Effector memory CD4-positive, alpha-beta T cell (primary cell): ENCODE data around the gene NFIX.

ENCODE experiments used
- DNase-seq, 3 donors: peaks; one replicate each; pipeline ENCODE4 v3.0.0-alpha.2; 2020
- H3K27ac ChIP-seq: 2 replicates; pipeline ENCODE4 v1.7.0; 2013; ENCODE audit warnings: mild to moderate bottlenecking, low read length, moderate library complexity; ENCODE audit not compliant: insufficient read depth, poor library complexity, severe bottlenecking
- H3K27me3 ChIP-seq: replicated peaks from 2 replicates; pipeline ENCODE4 v1.7.0; 2013; ENCODE audit warnings: mild to moderate bottlenecking, low read length; ENCODE audit not compliant: insufficient read depth, control insufficient read depth, poor library complexity, severe bottlenecking
- H3K36me3 ChIP-seq: 2 replicates; pipeline ENCODE4 v1.7.0; 2013; ENCODE audit warnings: mild to moderate bottlenecking, low read length, moderate library complexity; ENCODE audit not compliant: control insufficient read depth, insufficient read depth
- H3K4me1 ChIP-seq: 2 replicates; pipeline ENCODE4 v1.7.0; 2013; ENCODE audit warnings: low read length, mild to moderate bottlenecking; ENCODE audit not compliant: control insufficient read depth, insufficient read depth, poor library complexity, severe bottlenecking
- H3K4me3 ChIP-seq: 2 replicates; pipeline ENCODE4 v1.7.0; 2013; ENCODE audit warnings: low read length, low read depth, mild to moderate bottlenecking; ENCODE audit not compliant: insufficient read depth, poor library complexity, severe bottlenecking
- H3K9me3 ChIP-seq: 2 replicates; pipeline ENCODE4 v1.7.0; 2013; ENCODE audit warnings: mild to moderate bottlenecking, low read length, moderate library complexity; ENCODE audit not compliant: control insufficient read depth

NFIX gene

GRCh38 chr19:13001166-13001501 is 5.9 kb downstream of the NFIX start:
- H3K27ac ChIP-seq = no peak overlapping the region
- DNase-seq = no peak
- no peak overlapping the region for H3K4me3 ChIP-seq
- H3K27me3 ChIP-seq = no peaks in the 10 kb centered on the region
- no peaks in the 10 kb centered on the region for H3K36me3 ChIP-seq
- H3K9me3 ChIP-seq = no peaks in the 10 kb centered on the region
- H3K4me1 ChIP-seq = peaks cover 4% of the 10 kb centered on the region

- Histone ChIP-seq H3K27me3 (no peaks in the 10 kb centered on the region), H3K27ac (no peak overlapping the region), H3K4me3 (no peak overlapping the region), H3K4me1 (no peaks in the 10 kb centered on the region), H3K36me3 (no peaks in the 10 kb centered on the region), H3K9me3 (no peaks in the 10 kb centered on the region)
- DNase-seq = no peak
Measured at GRCh38 chr19:13001502-13002165, 6.4 kb downstream of the NFIX start.

- Histone ChIP-seq H3K36me3 (no peaks in the 10 kb centered on the region), H3K9me3 (no peaks in the 10 kb centered on the region), H3K27ac (no peak overlapping the region), H3K27me3 (no peaks in the 10 kb centered on the region), H3K4me1 (no peaks in the 10 kb centered on the region), H3K4me3 (no peak overlapping the region)
- no peak for DNase-seq
Measured at GRCh38 chr19:13002166-13002898, 7.1 kb downstream of the NFIX start.

- Histone ChIP-seq H3K27ac (no peak overlapping the region), H3K27me3 (no peaks in the 10 kb centered on the region), H3K9me3 (no peaks in the 10 kb centered on the region), H3K36me3 (no peaks in the 10 kb centered on the region), H3K4me1 (no peaks in the 10 kb centered on the region), H3K4me3 (no peak overlapping the region)
- DNase-seq = no peak
Measured at GRCh38 chr19:13003081-13003480, 7.8 kb downstream of the NFIX start.

- H3K4me3 ChIP-seq = no peak overlapping the region
- no peak overlapping the region for H3K27ac ChIP-seq
- no peaks in the 10 kb centered on the region for H3K36me3 ChIP-seq
- no peaks in the 10 kb centered on the region for H3K4me1 ChIP-seq
- no peak for DNase-seq
- H3K27me3 ChIP-seq = no peaks in the 10 kb centered on the region
- H3K9me3 ChIP-seq = no peaks in the 10 kb centered on the region
Measured at GRCh38 chr19:13004273-13004672, 9.0 kb downstream of the NFIX start.

- Histone ChIP-seq H3K4me1 (no peaks in the 10 kb centered on the region), H3K27me3 (peaks cover 9% of the 10 kb centered on the region), H3K9me3 (no peaks in the 10 kb centered on the region), H3K4me3 (no peak overlapping the region), H3K27ac (no peak overlapping the region), H3K36me3 (no peaks in the 10 kb centered on the region)
- no peak for DNase-seq
Measured at GRCh38 chr19:13005253-13005652, 10.0 kb downstream of the NFIX start.

GRCh38 chr19:13005861-13006370 is 10.6 kb downstream of the NFIX start:
- DNase-seq = no peak
- Histone ChIP-seq H3K36me3 (no peaks in the 10 kb centered on the region), H3K27me3 (peaks cover 11% of the 10 kb centered on the region), H3K27ac (no peak overlapping the region), H3K4me3 (no peak overlapping the region), H3K9me3 (no peaks in the 10 kb centered on the region), H3K4me1 (no peaks in the 10 kb centered on the region)

- DNase-seq = no peak
- H3K36me3 ChIP-seq = no peaks in the 10 kb centered on the region
Measured at GRCh38 chr19:13006431-13007281, 11.4 kb downstream of the NFIX start.

GRCh38 chr19:13007292-13008045 is 12.2 kb downstream of the NFIX start:
- no peak for DNase-seq
- no peak overlapping the region for H3K27ac ChIP-seq

More at GRCh38 chr19:13006431-13007281, 11.4 kb downstream of the NFIX start:
- Histone ChIP-seq H3K9me3 (no peaks in the 10 kb centered on the region), H3K4me3 (no peak overlapping the region), H3K4me1 (no peaks in the 10 kb centered on the region), H3K27me3 (peaks cover 18% of the 10 kb centered on the region), H3K27ac (no peak overlapping the region)

More at GRCh38 chr19:13007292-13008045, 12.2 kb downstream of the NFIX start:
- peaks cover 26% of the 10 kb centered on the region for H3K27me3 ChIP-seq
- no peaks in the 10 kb centered on the region for H3K36me3 ChIP-seq
- no peaks in the 10 kb centered on the region for H3K9me3 ChIP-seq
- no peak overlapping the region for H3K4me3 ChIP-seq
- peaks cover 2% of the 10 kb centered on the region for H3K4me1 ChIP-seq
